IMR-90 (cell line): ENCODE results near the gene CD180. TPM values are rescaled to one million over a fixed set of nuclear protein-coding genes. Genes with fewer than 3 reads are reported as not detected.

Experiments used
- ATAC-seq: fragments of 200-7000 bp; cut with Tn5 transposase; 2 replicates; pipeline ENCODE4 v1.9.1; 2020; ENCODE audit warnings: low read depth, mild to moderate bottlenecking, moderate library complexity
- BruUV-seq: library from RNA; stranded (reverse); fragments of 400-500 nt; replicated peaks from 2 replicates; lab custom pipeline; 2021; lab: Mats Ljungman, UMichigan
- CTCF ChIA-PET: fragments of 300-600 bp; formaldehyde crosslinking; extraction: SDS; loops from one replicate; lab custom pipeline; 2021; ENCODE audit warnings: antibody characterized with exemption; lab: Yijun Ruan, JAX
- POLR2A ChIA-PET: fragments of 300-600 bp; sonication (Branson Sonifier 250); formaldehyde crosslinking; loops from one replicate; lab custom pipeline; 2022; ENCODE audit warnings: antibody characterized with exemption; ENCODE audit not compliant: unreplicated experiment; lab: Charles Lee
- DNase-seq: peaks from one replicate; pipeline ENCODE4 v3.0.0; 2013
- H2AFZ ChIP-seq: replicated peaks from 2 replicates; pipeline ENCODE3; 2013; ENCODE audit warnings: low read length, mild to moderate bottlenecking; ENCODE audit not compliant: poor library complexity
- H2AK5ac ChIP-seq: 2 replicates; pipeline ENCODE4 v1.6.1; 2013; ENCODE audit warnings: low read depth, low read length, inconsistent platforms
- H2AK9ac ChIP-seq: replicated peaks from 2 replicates; pipeline ENCODE3; 2013; ENCODE audit warnings: mild to moderate bottlenecking, low read depth, low read length, moderate library complexity; ENCODE audit not compliant: poor library complexity
- H2BK120ac ChIP-seq: 2 replicates; pipeline ENCODE4 v1.6.1; 2013; ENCODE audit warnings: low read depth, low read length, inconsistent platforms
- H2BK15ac ChIP-seq: 3 replicates; pipeline ENCODE4 v1.6.1; 2013; ENCODE audit warnings: low read depth, low read length, inconsistent platforms
- H2BK20ac ChIP-seq: 2 replicates; pipeline ENCODE4 v1.6.1; 2013; ENCODE audit warnings: low read depth, mild to moderate bottlenecking, inconsistent platforms, low read length, moderate library complexity
- H2BK5ac ChIP-seq: 2 replicates; pipeline ENCODE4 v1.6.1; 2013; ENCODE audit warnings: mild to moderate bottlenecking, low read depth, low read length, inconsistent platforms; ENCODE audit not compliant: poor library complexity, severe bottlenecking
- H3K14ac ChIP-seq: replicated peaks from 2 replicates; pipeline ENCODE4 v1.6.1; 2013; ENCODE audit warnings: low read depth, low read length, inconsistent platforms
- H3K18ac ChIP-seq: 2 replicates; pipeline ENCODE4 v1.6.1; 2013; ENCODE audit warnings: low read depth, low read length, control low read depth
- H3K23ac ChIP-seq: 2 replicates; pipeline ENCODE4 v1.6.1; 2013; ENCODE audit warnings: low read depth, low read length, inconsistent platforms
- H3K27ac ChIP-seq: 2 replicates; pipeline ENCODE4 v1.5.1; 2013; ENCODE audit warnings: mild to moderate bottlenecking, control low read depth, low read length; ENCODE audit not compliant: insufficient read depth
- H3K27me3 ChIP-seq: 2 replicates; pipeline ENCODE4 v1.6.1; 2013; ENCODE audit warnings: low read length; ENCODE audit not compliant: control insufficient read depth, insufficient read depth
- H3K36me3 ChIP-seq: 2 replicates; pipeline ENCODE4 v1.6.1; 2013; ENCODE audit warnings: low read length, mixed read lengths; ENCODE audit not compliant: control insufficient read depth, insufficient read depth
- H3K4ac ChIP-seq: 2 replicates; pipeline ENCODE4 v1.6.1; 2013; ENCODE audit warnings: low read depth, low read length, inconsistent platforms
- H3K4me1 ChIP-seq: 2 replicates; pipeline ENCODE4 v1.6.1; 2013; ENCODE audit warnings: low read length, mixed read lengths; ENCODE audit not compliant: control insufficient read depth, insufficient read depth
- H3K4me2 ChIP-seq: 2 replicates; pipeline ENCODE4 v1.6.1; 2013; ENCODE audit warnings: low read depth, mild to moderate bottlenecking, control low read depth, low read length, moderate library complexity
- H3K4me3 ChIP-seq: 2 replicates; pipeline ENCODE4 v1.5.1; 2013; ENCODE audit warnings: low read depth, mild to moderate bottlenecking, control low read depth, low read length, moderate library complexity; ENCODE audit not compliant: insufficient read depth
- H3K56ac ChIP-seq: 2 replicates; pipeline ENCODE4 v1.6.1; 2013; ENCODE audit warnings: low read length, inconsistent platforms; ENCODE audit not compliant: insufficient read depth; ENCODE audit errors: extremely low read depth
- H3K79me1 ChIP-seq, 2 experiments: 2 replicates each; pipeline ENCODE4 v1.6.1; 2013; ENCODE audit warnings: low read length in 2 of 2, inconsistent platforms in 1 of 2, low read depth in 1 of 2
- H3K9ac ChIP-seq: 2 replicates; pipeline ENCODE4 v1.6.1; 2013; ENCODE audit warnings: low read depth, low read length, control low read depth
- H3K9me1 ChIP-seq: 2 replicates; pipeline ENCODE4 v1.6.1; 2013; ENCODE audit warnings: low read length, inconsistent platforms; ENCODE audit not compliant: insufficient read depth
- H3K9me3 ChIP-seq: 2 replicates; pipeline ENCODE4 v1.6.1; 2013; ENCODE audit warnings: low read length; ENCODE audit not compliant: control insufficient read depth, insufficient read depth
- H4K20me1 ChIP-seq: 2 replicates; pipeline ENCODE4 v1.6.1; 2013; ENCODE audit warnings: low read length, inconsistent platforms; ENCODE audit not compliant: insufficient read depth
- H4K5ac ChIP-seq: 2 replicates; pipeline ENCODE4 v1.6.1; 2013; ENCODE audit warnings: mild to moderate bottlenecking, low read depth, low read length, control low read depth
- H4K8ac ChIP-seq, 2 experiments: 2 replicates each; pipeline ENCODE4 v1.6.1; 2013; ENCODE audit warnings: low read depth in 2 of 2, low read length in 2 of 2, control low read depth in 1 of 2, inconsistent platforms in 1 of 2
- H4K91ac ChIP-seq: 2 replicates; pipeline ENCODE4 v1.6.1; 2013; ENCODE audit warnings: low read depth, low read length, inconsistent platforms; ENCODE audit not compliant: insufficient read depth
- BHLHE40 ChIP-seq: fragments of 150-350 bp; IDR thresholded peaks from 2 replicates; pipeline ENCODE4 v1.6.1; 2016; ENCODE audit warnings: mild to moderate bottlenecking, low read depth, low read length
- CEBPB ChIP-seq: IDR thresholded peaks from 2 replicates; pipeline ENCODE4 v1.6.1; 2012; ENCODE audit warnings: low read depth, low read length, improper control_type of control experiment
- CHD1 ChIP-seq: IDR thresholded peaks from 2 replicates; pipeline ENCODE4 v1.6.1; 2012; ENCODE audit warnings: low read depth, low read length, improper control_type of control experiment
- MAFK ChIP-seq: IDR thresholded peaks from 2 replicates; pipeline ENCODE4 v1.6.1; 2012; ENCODE audit warnings: low read depth, low read length, improper control_type of control experiment
- MAZ ChIP-seq: IDR thresholded peaks from 2 replicates; pipeline ENCODE4 v1.6.1; 2012; ENCODE audit warnings: low read depth, mild to moderate bottlenecking, low read length, improper control_type of control experiment, moderate library complexity, borderline replicate concordance
- MXI1 ChIP-seq: IDR thresholded peaks from 2 replicates; pipeline ENCODE4 v1.6.1; 2012; ENCODE audit warnings: low read depth, mild to moderate bottlenecking, low read length, moderate library complexity, borderline replicate concordance
- NFE2L2 ChIP-seq: fragments of 150-350 bp; IDR thresholded peaks from 2 replicates; pipeline ENCODE4 v1.6.1; 2016; ENCODE audit warnings: low read depth, mild to moderate bottlenecking, low read length
- RAD21 ChIP-seq: IDR thresholded peaks from 2 replicates; pipeline ENCODE4 v1.6.1; 2012; ENCODE audit warnings: low read length, improper control_type of control experiment
- RCOR1 ChIP-seq: IDR thresholded peaks from 2 replicates; pipeline ENCODE4 v1.6.1; 2012; ENCODE audit warnings: mild to moderate bottlenecking, low read length, improper control_type of control experiment; ENCODE audit not compliant: insufficient replicate concordance
- WGBS, 2 experiments: methylation state at CpG; one replicate each; pipeline versions ENCODE4 v1.1.5 to v1.1.7; 2013; ENCODE audit warnings: missing lambda C conversion rate in 2 of 2; ENCODE audit not compliant: insufficient read length in 1 of 2; ENCODE audit errors: extremely low coverage in 2 of 2; 5-methylcytosine and 5-hydroxymethylcytosine counted together
- dilution Hi-C: fragments of 300-500 bp; cut with HindIII; formaldehyde crosslinking; loops from one replicate; pipeline ENCODE4 v1.14.3; 2018; ENCODE audit warnings: low sequenced_read_pairs; ENCODE audit not compliant: unreplicated experiment
- in situ Hi-C: fragments of 300-500 bp; cut with MboI; formaldehyde crosslinking; loops from 3 replicates; pipeline ENCODE4 v1.14.3; 2019; ENCODE audit warnings: low sequenced_read_pairs, inconsistent platforms, mixed read lengths
- intact Hi-C: fragments of 100-400 bp; cut with micrococcal nuclease; formaldehyde crosslinking; loops from 2 replicates; pipeline ENCODE4 v1.10.0; 2022
- polyA plus RNA-seq, 3 experiments: library from polyadenylated mRNA; depleted of rRNA; stranded (reverse); fragments of >200 nt; gene quantifications; 2 replicates each; pipeline ENCODE4 v1.2.3, GENCODE V29; 2012; ENCODE audit warnings: low replicate concordance in 1 of 3
- total RNA-seq: library from RNA; depleted of rRNA; stranded (reverse); fragments of >200 nt; gene quantifications from 2 replicates; pipeline ENCODE4 v1.2.3, GENCODE V29; 2012
- TF ChIP-seq, protein P1 (sequence below): fragments of 150-350 bp; IDR thresholded peaks from 2 replicates; pipeline ENCODE4 v1.6.1; 2017; ENCODE audit warnings: mild to moderate bottlenecking, antibody characterized with exemption, low read length, low read depth
- TF ChIP-seq, protein P2 (sequence below): fragments of 150-350 bp; IDR thresholded peaks from 2 replicates; pipeline ENCODE4 v1.6.1; 2016; ENCODE audit warnings: low read depth, mild to moderate bottlenecking, low read length, moderate library complexity, borderline replicate concordance

Gene CD180
- total and polyA plus RNA-seq, 2 of the 4 experiments (the other 2 are of a cell fraction), result not detected

DNA sequence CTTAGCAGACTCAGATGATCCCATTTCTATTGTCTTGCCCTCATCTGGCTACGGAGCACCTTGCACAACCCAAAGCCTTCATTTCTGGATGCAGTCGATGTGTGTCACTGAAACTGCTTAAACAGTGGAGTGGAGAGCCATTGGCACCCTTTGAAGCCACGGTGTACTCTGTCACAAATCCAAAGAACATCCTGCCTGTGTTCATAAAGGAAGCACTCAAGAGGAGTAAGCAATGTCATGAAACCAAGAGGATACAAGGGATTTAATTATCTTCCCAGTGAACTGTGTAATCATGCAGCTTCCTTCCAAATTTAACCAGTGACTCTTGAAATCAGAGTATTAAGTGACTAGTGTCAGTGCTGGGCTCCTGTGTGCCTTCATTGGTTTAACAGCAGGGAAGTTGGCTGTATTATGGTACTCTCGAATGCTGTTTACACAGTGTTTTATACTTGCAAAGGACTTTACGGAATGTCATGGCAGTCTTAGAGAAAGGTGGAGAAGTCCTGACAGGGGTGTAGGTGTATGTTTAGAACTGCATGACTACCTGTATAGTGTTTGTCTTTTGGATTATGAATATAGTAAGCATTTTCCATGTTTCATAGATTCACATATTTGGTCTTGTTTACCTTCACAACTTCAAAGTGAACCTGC lies 41.9 kb downstream of the CD180 start:
- no peak for DNase-seq
- Histone ChIP-seq H3K36me3 (peaks cover 11% of the 10 kb centered on the region), H3K4ac (no peak overlapping the region), H3K27ac (no peak overlapping the region), H3K14ac (no peak overlapping the region), H3K23ac (no peak overlapping the region), H4K5ac (no peak overlapping the region), H4K20me1 (no peaks in the 10 kb centered on the region), H2BK5ac (no peak overlapping the region), H3K27me3 (no peaks in the 10 kb centered on the region), H3K9ac (no peak overlapping the region), H3K9me3 (no peaks in the 10 kb centered on the region), H3K18ac (no peak overlapping the region), H3K4me1 (no peaks in the 10 kb centered on the region), H2BK15ac (no peak overlapping the region), H2BK20ac (no peak overlapping the region), H3K4me2 (no peak overlapping the region), H3K79me1 (no peaks in the 10 kb centered on the region; a peak in 1 of 4 replicates), H2AK9ac (no peak overlapping the region), H3K4me3 (no peak overlapping the region), H2AK5ac (no peak overlapping the region), H3K56ac (no peak overlapping the region), H4K91ac (no peak overlapping the region), H4K8ac (no peak overlapping the region), H2AFZ (no peak overlapping the region), H3K9me1 (no peaks in the 10 kb centered on the region), H2BK120ac (no peak overlapping the region)
- no peak for ATAC-seq
- intact Hi-C loops (loop anchor here (5.0 kb wide), 2 partner anchors 152 to 847 kb away; no protein-coding TSS in a partner anchor), dilution Hi-C loops (no loop called here), in situ Hi-C loops (loop anchor here (5.0 kb wide), 1 partner anchor 342 kb away; no protein-coding TSS in a partner anchor)
- no peak for TF ChIP-seq CHD1
- no peak for TF ChIP-seq MXI1
- no peak for TF ChIP-seq RCOR1
- TF ChIP-seq RAD21, result no peak
- no peak for TF ChIP-seq CEBPB
- no peak for TF ChIP-seq MAFK
- TF ChIP-seq, protein P1, sequence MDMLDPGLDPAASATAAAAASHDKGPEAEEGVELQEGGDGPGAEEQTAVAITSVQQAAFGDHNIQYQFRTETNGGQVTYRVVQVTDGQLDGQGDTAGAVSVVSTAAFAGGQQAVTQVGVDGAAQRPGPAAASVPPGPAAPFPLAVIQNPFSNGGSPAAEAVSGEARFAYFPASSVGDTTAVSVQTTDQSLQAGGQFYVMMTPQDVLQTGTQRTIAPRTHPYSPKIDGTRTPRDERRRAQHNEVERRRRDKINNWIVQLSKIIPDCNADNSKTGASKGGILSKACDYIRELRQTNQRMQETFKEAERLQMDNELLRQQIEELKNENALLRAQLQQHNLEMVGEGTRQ, result no peak
- TF ChIP-seq MAZ, result no peak
- no peak for TF ChIP-seq NFE2L2
- TF ChIP-seq, protein P2, sequence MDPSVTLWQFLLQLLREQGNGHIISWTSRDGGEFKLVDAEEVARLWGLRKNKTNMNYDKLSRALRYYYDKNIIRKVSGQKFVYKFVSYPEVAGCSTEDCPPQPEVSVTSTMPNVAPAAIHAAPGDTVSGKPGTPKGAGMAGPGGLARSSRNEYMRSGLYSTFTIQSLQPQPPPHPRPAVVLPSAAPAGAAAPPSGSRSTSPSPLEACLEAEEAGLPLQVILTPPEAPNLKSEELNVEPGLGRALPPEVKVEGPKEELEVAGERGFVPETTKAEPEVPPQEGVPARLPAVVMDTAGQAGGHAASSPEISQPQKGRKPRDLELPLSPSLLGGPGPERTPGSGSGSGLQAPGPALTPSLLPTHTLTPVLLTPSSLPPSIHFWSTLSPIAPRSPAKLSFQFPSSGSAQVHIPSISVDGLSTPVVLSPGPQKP, result no peak
- no peak for TF ChIP-seq BHLHE40
- ChIA-PET POLR2A (no interaction called here), CTCF (interaction anchor here (1.3 kb wide), 1 partner anchor 171 kb away, joined by 3 read pairs; no protein-coding TSS in a partner anchor)
- 100% methylated on average over 1 of the region's 5 CpGs; no CpG with 5 or more reads in 1 of the 2 experiments for WGBS, 2 experiments
- no TSS peak for BruUV-seq
